ENCODE data around the gene SLC6A19.
"Not testable (repeated sequence)": the region's sequence is repeated elsewhere in the genome, so short reads cannot be mapped to it uniquely, and the experiment has no call there.

The SLC6A19 gene

DNA sequence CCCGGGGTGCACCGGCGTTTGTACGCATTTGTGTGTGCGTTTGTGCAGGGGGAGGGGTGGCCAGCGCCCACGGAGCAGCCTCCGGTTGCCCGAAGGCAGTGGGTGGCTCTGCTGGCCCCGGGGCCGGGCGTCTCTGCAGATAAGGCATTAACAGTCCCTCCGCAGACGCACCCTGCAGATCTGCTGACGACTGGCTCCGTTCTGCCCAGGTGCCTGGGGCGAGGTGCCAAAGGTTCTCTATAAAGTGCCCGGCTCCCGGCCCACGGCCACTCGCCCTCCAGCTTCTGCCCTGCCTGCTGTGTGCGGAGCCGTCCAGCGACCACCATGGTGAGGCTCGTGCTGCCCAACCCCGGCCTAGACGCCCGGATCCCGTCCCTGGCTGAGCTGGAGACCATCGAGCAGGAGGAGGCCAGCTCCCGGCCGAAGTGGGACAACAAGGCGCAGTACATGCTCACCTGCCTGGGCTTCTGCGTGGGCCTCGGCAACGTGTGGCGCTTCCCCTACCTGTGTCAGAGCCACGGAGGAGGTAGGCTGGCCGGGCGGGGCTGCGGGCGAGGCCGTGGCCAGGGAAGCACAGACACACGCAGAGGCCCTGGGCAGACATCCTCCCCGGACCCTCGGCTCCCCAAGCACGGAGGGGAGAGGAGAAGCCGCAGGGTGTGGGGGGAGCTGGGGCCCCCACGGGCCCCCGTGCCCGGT, at the start of gene SLC6A19:
Gene SLC6A19 (plus strand): TSS at position 269 of the 699 bp plus-strand sequence. CDS start 56 bp downstream, at position 325.
- no peak for DNase-seq (ENCODE audit: low read depth, low spot score)

GRCh38 chr5:1152156-1152555, 49.2 kb upstream of the SLC6A19 start:
- DNase-seq (ENCODE audit: low read depth, low spot score), result no peak

DNA sequence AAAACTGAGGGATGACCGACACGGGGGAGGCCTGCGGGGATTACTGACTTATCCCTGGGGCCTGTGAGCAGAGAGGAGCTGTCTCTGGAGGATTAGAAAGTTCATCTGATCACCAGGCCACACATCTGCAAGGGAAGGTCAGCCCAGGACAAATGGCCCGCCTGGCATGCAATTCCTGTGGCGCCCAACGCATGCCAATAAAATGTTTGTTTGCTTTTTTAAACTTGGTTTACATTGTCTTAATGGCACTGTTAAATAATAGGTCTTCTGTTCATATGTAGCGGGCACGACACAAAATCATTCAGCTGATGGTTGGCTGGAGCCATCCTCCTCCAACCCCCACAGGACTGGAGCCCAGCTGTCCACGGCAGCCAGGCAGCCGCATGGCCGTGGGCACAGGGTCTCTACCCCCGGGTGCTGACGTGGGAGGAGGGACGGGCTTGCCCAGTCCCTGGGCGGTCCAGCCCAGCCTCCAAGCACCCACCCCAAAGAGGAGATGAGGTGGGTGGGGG, 48.6 kb upstream of the SLC6A19 start:
- no peak for DNase-seq (ENCODE audit: low read depth, low spot score)

DNA sequence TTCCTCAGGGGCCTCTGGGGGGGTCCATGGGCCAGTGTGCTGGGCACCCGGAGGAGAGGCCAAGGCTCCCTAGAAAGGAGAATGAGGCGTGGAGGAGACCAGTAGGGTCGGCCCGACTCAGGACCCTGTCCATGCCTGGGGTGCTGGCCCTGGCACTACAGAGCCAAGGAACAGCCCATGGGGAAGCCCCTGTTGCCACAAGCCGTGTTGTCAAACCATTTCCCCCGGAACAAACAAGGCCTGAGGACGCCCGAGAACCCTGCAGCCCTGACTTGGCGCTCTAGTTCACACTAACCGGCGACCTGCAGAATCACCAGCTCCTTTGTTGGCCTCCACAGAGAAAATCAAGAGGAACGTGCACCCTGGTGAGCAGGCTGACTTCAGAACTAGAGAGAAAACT, 48.0 kb upstream of the SLC6A19 start:
- no peak for DNase-seq (ENCODE audit: low read depth, low spot score)

DNA sequence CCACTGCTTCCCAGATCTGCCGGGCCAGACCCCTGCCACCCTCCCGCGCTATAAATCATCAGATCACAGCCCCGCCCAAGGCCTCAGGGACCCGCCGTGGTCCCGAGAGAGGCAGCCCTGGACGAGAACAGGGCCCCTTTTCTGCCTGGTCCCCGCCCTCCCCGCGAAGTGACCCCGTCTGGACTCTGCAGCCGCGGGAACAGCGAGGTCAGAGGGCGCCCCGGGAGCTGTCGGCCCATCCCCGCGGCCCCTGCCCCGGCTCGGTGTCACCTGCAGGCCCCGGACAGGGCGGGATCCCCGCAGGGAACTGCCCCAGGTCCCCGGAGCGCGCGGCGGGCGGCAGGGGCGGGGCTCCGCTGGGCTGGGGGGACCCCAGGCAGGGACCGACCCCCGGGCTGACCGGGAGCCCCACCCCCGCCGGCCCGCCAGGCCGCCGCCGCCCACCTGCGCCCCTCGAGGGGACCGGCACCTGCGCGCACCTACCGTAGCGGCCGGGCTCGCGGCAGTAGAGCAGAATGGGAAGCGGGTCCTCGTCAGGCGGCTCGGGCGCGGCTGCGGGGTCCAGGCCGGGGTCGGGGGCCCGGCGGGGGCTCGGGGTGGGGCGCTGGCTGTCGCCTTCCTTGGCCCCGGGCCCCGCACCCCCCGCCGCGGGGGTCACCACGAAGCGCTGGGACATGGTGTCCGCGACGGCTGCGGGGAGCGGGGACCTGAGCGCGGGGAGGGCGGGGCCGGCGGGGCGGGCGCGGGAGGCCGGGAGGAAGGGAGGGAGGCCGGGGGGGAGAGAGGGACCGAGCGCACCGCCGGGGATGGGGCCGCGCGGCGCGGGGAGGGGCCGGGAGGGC, 46.0 kb upstream of the SLC6A19 start:
- no peak for DNase-seq (ENCODE audit: low read depth, low spot score)

GRCh38 chr5:1156033-1156753, 45.2 kb upstream of the SLC6A19 start:
- DNase-seq (ENCODE audit: low read depth, low spot score), result no peak

DNA sequence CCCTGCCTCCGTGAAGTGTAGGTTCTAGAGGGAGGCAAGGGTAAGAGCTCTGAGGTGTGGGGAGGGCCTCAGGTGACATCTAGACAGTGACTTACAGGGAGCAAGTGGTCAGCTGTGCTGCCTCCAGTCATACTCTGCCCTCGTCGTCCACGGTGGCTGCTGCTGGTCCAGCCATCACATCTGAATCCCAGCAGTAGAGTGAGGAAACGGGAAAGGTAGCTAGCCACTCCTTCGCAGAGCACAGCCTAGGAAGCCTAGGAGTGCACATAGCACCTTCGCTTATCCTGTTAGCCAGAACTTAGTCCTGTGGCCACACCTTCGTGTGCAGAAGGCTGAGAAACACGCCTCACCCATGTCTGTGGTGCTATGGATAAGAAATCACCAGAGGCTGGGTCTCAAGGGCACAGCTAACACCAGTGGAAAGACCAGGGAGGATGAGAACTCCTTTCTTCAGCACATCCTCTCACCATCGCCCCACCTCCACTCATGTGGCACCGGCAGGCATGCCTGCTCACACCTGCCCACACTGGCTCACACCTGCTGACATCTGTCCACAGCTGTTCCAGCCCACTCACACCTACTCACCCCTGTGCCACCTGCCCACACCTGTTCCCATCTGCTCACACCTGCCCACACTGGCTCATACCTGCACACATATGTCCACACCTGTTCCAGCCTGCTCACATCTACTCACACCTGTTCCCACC, 44.5 kb upstream of the SLC6A19 start:
- no peak for DNase-seq (ENCODE audit: low read depth, low spot score)

DNA sequence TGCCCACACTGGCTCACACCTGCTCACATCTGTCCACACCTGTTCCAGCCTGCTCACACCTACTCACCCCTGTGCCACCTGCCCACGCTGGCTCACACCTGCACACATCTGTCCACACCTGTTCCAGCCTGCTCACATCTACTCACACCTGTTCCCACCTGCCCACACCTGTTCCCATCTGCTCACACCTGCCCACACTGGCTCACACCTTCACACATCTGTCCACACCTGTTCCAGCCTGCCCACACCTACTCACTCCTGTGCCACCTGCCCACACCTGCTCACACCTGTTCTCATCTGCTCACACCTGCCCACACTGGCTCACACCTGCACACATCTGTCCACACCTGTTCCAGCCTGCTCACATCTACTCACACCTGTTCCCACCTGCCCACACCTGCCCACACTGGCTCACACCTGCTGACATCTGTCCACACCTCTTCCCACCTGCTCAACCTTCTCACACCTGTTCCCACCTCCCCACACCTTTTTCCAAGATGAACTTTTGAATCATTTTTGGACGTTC, 43.9 kb upstream of the SLC6A19 start:
- not testable (repeated sequence) for DNase-seq (ENCODE audit: low read depth, low spot score)

- DNase-seq (ENCODE audit: low read depth, low spot score), result no peak
Observed at GRCh38 chr5:1158647-1159340, 42.6 kb upstream of the SLC6A19 start.

GRCh38 chr5:1159341-1159675, 42.1 kb upstream of the SLC6A19 start:
- no peak for DNase-seq (ENCODE audit: low read depth, low spot score)

DNA sequence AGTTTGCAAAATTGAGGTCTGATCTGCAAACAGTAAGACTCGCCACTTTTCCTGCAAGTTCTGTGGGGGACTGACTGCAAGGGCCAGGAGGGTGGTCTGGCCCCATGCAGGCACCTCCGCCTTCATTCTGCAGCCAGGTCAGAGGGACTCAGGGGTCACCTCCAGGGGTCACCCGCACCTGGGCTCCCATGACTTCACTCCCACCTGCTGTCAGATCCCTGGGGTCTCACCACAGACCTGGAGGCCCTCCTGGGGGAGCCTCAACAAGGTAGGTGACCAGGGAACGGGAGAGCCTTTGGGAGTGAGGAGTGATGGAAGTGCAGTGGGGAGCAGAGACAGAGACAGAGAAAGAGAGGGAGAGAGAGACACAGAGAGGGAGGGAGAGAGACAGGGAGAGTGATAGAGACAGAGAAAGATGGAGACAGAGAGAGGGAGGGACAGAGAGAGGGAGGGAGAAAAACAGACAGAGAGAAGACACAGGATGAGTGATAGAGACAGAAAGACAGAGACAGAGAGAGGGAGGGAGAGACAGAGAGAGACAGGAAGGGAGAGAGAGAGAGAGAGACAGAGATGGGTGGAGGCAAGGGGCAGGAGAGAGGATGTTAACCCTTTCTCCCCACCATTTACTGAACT, 41.5 kb upstream of the SLC6A19 start:
- no peak for DNase-seq (ENCODE audit: low read depth, low spot score)

DNA sequence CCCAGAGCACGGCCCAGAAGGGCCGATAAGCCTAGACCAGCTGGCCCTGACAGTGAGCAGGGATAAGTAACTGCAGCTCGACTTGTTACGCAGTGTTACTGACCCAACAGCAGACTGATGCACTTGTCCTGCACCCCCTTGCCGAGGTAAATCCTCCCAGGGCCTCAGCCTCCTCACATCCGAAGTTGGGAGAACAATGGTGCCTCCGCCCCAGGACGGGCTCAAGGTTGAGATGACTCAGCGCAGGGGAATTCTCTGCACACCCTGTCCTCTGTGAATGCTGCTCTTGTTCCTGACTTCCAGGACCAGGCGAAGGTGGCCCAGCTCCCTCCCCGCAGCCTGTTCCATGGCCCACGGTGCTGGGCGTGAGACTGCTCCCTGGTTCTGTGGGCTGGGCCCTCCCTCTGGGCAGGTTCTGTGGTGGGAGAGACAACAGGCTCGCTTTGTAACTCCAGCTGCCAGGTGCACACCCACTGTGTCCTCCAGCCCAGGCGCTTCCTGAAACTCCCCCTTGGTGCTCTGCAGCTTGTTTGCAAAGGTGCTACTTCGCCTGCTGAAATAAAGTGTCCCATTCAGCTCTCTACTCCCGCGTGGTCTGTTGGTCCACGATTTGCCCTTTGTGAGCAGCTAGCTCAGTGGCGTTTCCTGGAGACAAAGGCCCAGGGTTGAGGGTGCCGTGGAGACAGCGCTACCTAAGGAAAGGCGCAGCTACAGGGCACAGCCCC, 40.1 kb upstream of the SLC6A19 start:
- DNase-seq (ENCODE audit: low read depth, low spot score), result peak; percentile 58

DNA sequence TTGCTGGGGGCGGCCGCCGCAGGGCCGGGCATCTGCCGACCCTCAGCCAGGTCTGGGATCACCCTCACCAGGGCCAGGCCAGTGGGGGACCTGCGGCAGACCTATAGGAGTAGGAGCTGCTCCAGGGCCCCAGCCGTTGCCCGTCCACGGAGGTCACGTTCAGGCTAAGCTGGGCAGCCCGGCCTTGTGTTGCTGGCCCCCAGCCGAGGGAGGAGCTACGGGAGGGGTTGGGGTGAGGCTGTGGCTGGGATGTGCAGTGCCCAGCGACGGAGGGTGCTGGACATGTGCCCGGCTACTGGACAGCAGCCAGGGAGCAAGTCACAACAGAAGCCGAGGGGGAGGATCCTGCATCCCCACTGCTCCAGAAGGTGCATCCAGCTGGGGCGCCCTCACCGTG, 39.6 kb upstream of the SLC6A19 start:
- peak; percentile 71 for DNase-seq (ENCODE audit: low read depth, low spot score)

- no peak for DNase-seq (ENCODE audit: low read depth, low spot score)
Observed at GRCh38 chr5:1162276-1162675, 39.1 kb upstream of the SLC6A19 start.

GRCh38 chr5:1162751-1163150, 38.6 kb upstream of the SLC6A19 start:
- no peak for DNase-seq (ENCODE audit: low read depth, low spot score)

DNA sequence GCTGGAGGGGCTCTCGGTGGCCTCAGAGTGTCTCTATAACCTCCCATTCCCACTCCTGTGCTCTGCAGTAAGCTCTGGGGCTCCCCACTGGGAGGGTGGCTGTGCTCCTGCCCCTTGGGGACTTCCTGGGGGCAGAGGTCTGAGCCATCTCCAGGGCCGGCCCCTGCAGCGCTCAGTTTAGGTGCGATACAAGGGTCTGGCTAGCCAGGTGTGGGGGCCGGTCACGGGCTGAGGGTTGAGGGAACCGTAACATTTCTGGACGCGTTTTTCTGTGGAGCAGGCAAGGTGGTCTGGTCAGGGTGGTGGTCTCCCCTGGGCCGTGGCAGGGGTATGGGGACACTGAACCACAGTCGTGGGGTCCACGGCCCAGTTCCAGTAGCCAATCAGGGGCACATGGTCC, 38.0 kb upstream of the SLC6A19 start:
- DNase-seq (ENCODE audit: low read depth, low spot score), result no peak

DNA sequence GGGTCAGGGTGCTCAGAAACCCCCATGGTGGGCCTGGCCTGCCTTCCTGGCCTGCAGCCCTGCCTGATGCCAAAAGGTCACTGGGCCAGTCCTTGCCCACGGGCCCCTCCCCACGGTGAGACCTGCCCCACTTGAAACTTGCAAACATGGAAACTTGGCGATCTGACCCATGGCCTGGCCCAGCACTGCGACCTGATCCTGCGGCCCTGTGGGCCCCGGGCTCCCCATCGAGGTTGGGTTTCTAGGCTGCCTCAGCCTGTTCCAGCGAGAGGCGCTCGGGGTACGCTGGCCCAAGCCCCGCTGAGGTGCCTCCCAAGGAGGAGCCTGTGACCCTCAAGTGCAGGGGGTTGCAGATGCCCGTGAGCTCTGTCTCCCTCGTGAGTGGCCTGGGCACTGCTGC, 37.5 kb upstream of the SLC6A19 start:
- no peak for DNase-seq (ENCODE audit: low read depth, low spot score)

DNA sequence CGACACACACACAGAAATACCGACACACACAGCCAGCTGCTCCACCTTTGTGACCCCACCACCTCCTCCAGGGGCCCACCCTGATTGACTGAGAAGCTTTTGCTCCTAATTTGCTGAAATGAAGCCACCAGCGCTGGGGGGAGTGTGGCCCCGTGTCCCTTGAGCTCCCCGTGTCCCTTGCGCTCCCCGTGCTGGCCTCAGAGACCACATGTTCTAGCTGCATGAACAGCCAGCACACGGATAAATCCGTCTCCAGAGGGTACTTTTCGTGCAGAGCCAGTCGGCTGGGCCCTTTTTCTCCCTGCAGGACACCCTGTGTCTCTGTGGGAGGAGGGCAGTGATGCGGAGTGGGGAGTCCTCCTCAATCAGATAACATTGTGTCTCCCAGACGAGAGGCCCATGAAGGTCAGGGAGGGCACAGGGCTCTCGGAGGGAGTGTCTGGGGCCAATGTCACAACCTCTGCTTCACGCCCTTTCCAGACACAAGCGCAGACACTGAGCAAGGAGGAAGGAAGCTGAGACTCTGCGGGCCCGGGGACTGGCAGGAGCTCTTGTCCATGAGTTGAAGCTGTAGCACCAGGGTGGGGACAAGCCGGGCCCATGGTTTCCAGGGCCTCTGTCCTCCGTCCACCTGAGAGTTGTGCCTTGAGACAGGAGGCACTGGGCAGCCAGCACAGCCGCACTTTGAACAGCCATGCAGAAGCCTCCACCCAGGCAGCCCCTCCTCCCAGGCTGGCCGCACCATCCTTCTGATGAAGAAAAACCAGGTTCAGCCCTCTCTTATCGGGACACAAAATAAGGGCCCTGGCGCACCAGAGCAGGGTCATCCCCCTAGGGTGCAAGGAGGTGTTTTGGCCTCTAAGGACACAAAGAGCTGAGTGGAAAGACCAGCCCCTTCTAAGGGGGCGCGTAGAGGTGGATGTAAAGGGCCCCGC, 36.4 kb upstream of the SLC6A19 start:
- DNase-seq (ENCODE audit: low read depth, low spot score), result no peak

GRCh38 chr5:1165864-1166263, 35.5 kb upstream of the SLC6A19 start:
- no peak for DNase-seq (ENCODE audit: low read depth, low spot score)
